HepG2 (cell line): ENCODE results near the gene TNFAIP2. TPM values are rescaled to one million over a fixed set of nuclear protein-coding genes. Genes with fewer than 3 reads are reported as not detected.
A peak's percentile ranks its signal among the peaks of the same experiment; 100 is the strongest.

Source experiments
- ATAC-seq: fragments of 200-7000 bp; cut with Tn5 transposase; 3 replicates; pipeline ENCODE4 v1.9.1; 2020; ENCODE audit warnings: mild to moderate bottlenecking, moderate library complexity
- BruUV-seq: library from RNA; stranded (reverse); fragments of 400-500 nt; replicated peaks from 2 replicates; lab custom pipeline; 2021; lab: Mats Ljungman, UMichigan
- CTCF ChIA-PET: fragments of 300-600 bp; formaldehyde crosslinking; extraction: SDS; loops from one replicate; lab custom pipeline; 2021; ENCODE audit warnings: low total read pairs, inconsistent platforms, low intra/inter-chr PET ratio; lab: Yijun Ruan, JAX
- POLR2A ChIA-PET: fragments of 350-600 bp; sonication (Branson Sonifier 250); formaldehyde crosslinking; loops from one replicate; lab custom pipeline; 2020; ENCODE audit warnings: antibody characterized with exemption, inconsistent platforms; lab: Yijun Ruan, JAX
- DNase-seq: peaks from one replicate; pipeline ENCODE4 v3.0.0-alpha.2; 2015; ENCODE audit warnings: low spot score
- FAIRE-seq: peaks from 3 replicates; lab custom pipeline; 2011; peaks lifted over from hg19 to GRCh38; lab: Jason Lieb, UNC
- H2AFZ ChIP-seq: one replicate; pipeline ENCODE4 v1.6.1; 2011; ENCODE audit warnings: low read length, inconsistent platforms
- H3K27ac ChIP-seq: fragments of 300-600 bp; 3 replicates; pipeline ENCODE4 v1.8.0; 2011; ENCODE audit warnings: mixed run types, mild to moderate bottlenecking, mixed read lengths, low read length, inconsistent platforms; ENCODE audit not compliant: insufficient read depth; ENCODE audit errors: extremely low read length
- H3K27me3 ChIP-seq, 2 experiments: fragments of 200-600 bp in 1 of 2; 2 replicates in 1 of 2; 3 replicates in 1 of 2; pipeline versions ENCODE4 v1.6.0 to v1.8.0; 2011; ENCODE audit warnings: low read length in 2 of 2, mild to moderate bottlenecking in 2 of 2, moderate library complexity in 2 of 2, inconsistent platforms in 1 of 2; ENCODE audit not compliant: insufficient read depth in 2 of 2, control insufficient read depth in 1 of 2
- H3K36me3 ChIP-seq, 2 experiments: fragments of 200-600 bp in 1 of 2; replicated peaks in 1 of 2; 2 replicates in 1 of 2; 3 replicates in 1 of 2; pipeline versions ENCODE4 v1.5.1 to v1.8.0; 2011; ENCODE audit warnings: low read length in 2 of 2, inconsistent platforms in 1 of 2; ENCODE audit not compliant: insufficient read depth in 2 of 2, control insufficient read depth in 1 of 2
- H3K4me1 ChIP-seq: 2 replicates; pipeline ENCODE4 v1.5.1; 2012; ENCODE audit warnings: low read length, inconsistent platforms; ENCODE audit not compliant: insufficient read depth
- H3K4me2 ChIP-seq: 2 replicates; pipeline ENCODE4 v1.6.0; 2011; ENCODE audit warnings: low read depth, low read length, inconsistent platforms
- H3K4me3 ChIP-seq, 3 experiments: fragments of 200-600 bp in 1 of 3; sonication (generic), shearing (Covaris generic) in 1 of 3; replicated peaks in 1 of 3; 2 replicates each; pipeline ENCODE4 v1.5.1; 2011 to 2016; ENCODE audit warnings: low read length in 3 of 3, inconsistent platforms in 2 of 3, low read depth in 2 of 3, mild to moderate bottlenecking in 2 of 3, control low read depth in 1 of 3, mixed read lengths in 1 of 3; ENCODE audit not compliant: insufficient read depth in 1 of 3
- H3K79me2 ChIP-seq: one replicate; pipeline ENCODE4 v1.6.1; 2011; ENCODE audit warnings: low read length, inconsistent platforms; ENCODE audit not compliant: insufficient read depth
- H3K9ac ChIP-seq: 2 replicates; pipeline ENCODE4 v1.6.0; 2011; ENCODE audit warnings: mild to moderate bottlenecking, low read depth, low read length, inconsistent platforms; ENCODE audit not compliant: insufficient read depth
- H3K9me3 ChIP-seq: 2 replicates; pipeline ENCODE4 v1.5.1; 2012; ENCODE audit warnings: mild to moderate bottlenecking, low read length
- H4K20me1 ChIP-seq: 2 replicates; pipeline ENCODE4 v1.6.0; 2011; ENCODE audit warnings: inconsistent platforms, mild to moderate bottlenecking, low read length, moderate library complexity; ENCODE audit not compliant: insufficient read depth
- FOXA3 ChIP-seq: IDR thresholded peaks from 2 replicates; pipeline ENCODE4 v1.6.1; 2016; ENCODE audit warnings: missing genetic modification reagents, missing compliant biosample characterization
- ISL2 ChIP-seq: sonication (generic); formaldehyde crosslinking; IDR thresholded peaks from 2 replicates; pipeline ENCODE4 v1.5.0; 2020; ENCODE audit warnings: missing genetic modification reagents
- MAFF ChIP-seq: IDR thresholded peaks from 2 replicates; pipeline ENCODE4 v1.6.1; 2011; ENCODE audit warnings: low read depth, low read length, improper control_type of control experiment
- NPAS2 ChIP-seq: sonication (generic); formaldehyde crosslinking; IDR thresholded peaks from 2 replicates; pipeline ENCODE4 v1.8.0; 2022; ENCODE audit warnings: mild to moderate bottlenecking, missing genetic modification reagents, borderline replicate concordance
- RFX3 ChIP-seq: IDR thresholded peaks from 2 replicates; pipeline ENCODE4 v1.6.1; 2016; ENCODE audit warnings: missing biosample characterization, missing genetic modification reagents
- ZBTB38 ChIP-seq: sonication (generic); formaldehyde crosslinking; IDR thresholded peaks from 2 replicates; pipeline ENCODE4 v1.5.1; 2020; ENCODE audit warnings: mild to moderate bottlenecking, missing genetic modification reagents
- ZC3H13 ChIP-seq: sonication (generic); formaldehyde crosslinking; IDR thresholded peaks from 2 replicates; pipeline ENCODE4 v1.8.1; 2023; ENCODE audit warnings: mild to moderate bottlenecking, missing genetic modification reagents, moderate library complexity
- ZNF407 ChIP-seq: sonication (generic); formaldehyde crosslinking; IDR thresholded peaks from one replicate; pipeline ENCODE4 v1.5.1; 2020; ENCODE audit warnings: mild to moderate bottlenecking, missing genetic modification reagents; ENCODE audit errors: not compliant biosample characterization
- ZNF44 ChIP-seq: sonication (generic); formaldehyde crosslinking; IDR thresholded peaks from 2 replicates; pipeline ENCODE4 v1.5.1; 2020; ENCODE audit warnings: mild to moderate bottlenecking, missing genetic modification reagents
- ZNF720 ChIP-seq: sonication (generic); formaldehyde crosslinking; IDR thresholded peaks from 2 replicates; pipeline ENCODE4 v1.4.0; 2020; ENCODE audit warnings: missing genetic modification reagents
- ZNF839 ChIP-seq: sonication (generic); formaldehyde crosslinking; IDR thresholded peaks from 2 replicates; pipeline ENCODE4 v1.4.0; 2020; ENCODE audit warnings: missing genetic modification reagents, mild to moderate bottlenecking, borderline replicate concordance
- WGBS: methylation state at CpG from one replicate; pipeline ENCODE4 v1.1.6; 2017; ENCODE audit warnings: low lambda C conversion rate; 5-methylcytosine and 5-hydroxymethylcytosine counted together
- in situ Hi-C: cut with HindIII; loops from 2 replicates; pipeline ENCODE4 v1.10.0; 2017; ENCODE audit warnings: low pct_unique_long_range_greater_than_20kb; ENCODE audit not compliant: extremely low pct_ligation_motif_present
- intact Hi-C: fragments of 100-400 bp; cut with micrococcal nuclease; formaldehyde crosslinking; loops from one replicate; pipeline ENCODE4 v1.10.0; 2022; ENCODE audit not compliant: unreplicated experiment
- polyA plus RNA-seq, 8 experiments: library from polyadenylated mRNA; depleted of rRNA in 3 of 8; stranded (reverse) in 7 of 8; unstranded in 1 of 8; fragments of >200 nt; fragmentation: Illumina TruSeq in 4 of 8; extraction: Trizol in 4 of 8; gene quantifications; 2 replicates each; pipeline versions ENCODE4 v1.2.1 to v1.2.3, GENCODE V29; 2011 to 2016; ENCODE audit warnings: low read depth in 4 of 8, missing spikeins in 1 of 8, mixed read lengths in 1 of 8; ENCODE audit not compliant: insufficient read depth in 1 of 8
- total RNA-seq, 5 experiments: library from RNA; depleted of rRNA; stranded (reverse); fragments of >200 nt; fragmentation: Illumina TruSeq; extraction: Trizol; gene quantifications; 2 replicates each; pipeline ENCODE4 v1.2.3, GENCODE V29; 2016; ENCODE audit warnings: low read depth in 1 of 5
- TF ChIP-seq, protein P1 (sequence below): sonication (generic); formaldehyde crosslinking; IDR thresholded peaks from 2 replicates; pipeline ENCODE4 v1.8.0; 2022; ENCODE audit warnings: mild to moderate bottlenecking, missing genetic modification reagents, borderline replicate concordance
- TF ChIP-seq, protein P2 (sequence below): sonication (generic); formaldehyde crosslinking; IDR thresholded peaks from 2 replicates; pipeline ENCODE4 v1.4.0; 2020; ENCODE audit warnings: missing genetic modification reagents; ENCODE audit errors: not compliant biosample characterization

TNFAIP2 gene
- total and polyA plus RNA-seq, 2 of the 13 experiments (the other 11 are each of a cell fraction or from before 2014, with no cell fraction given), result 0.46 to 1.5 TPM

- no peak overlapping the region for H2AFZ ChIP-seq
- in situ Hi-C loops, result no loop called here
- H3K27ac ChIP-seq, result peak overlapping the region; percentile 99
- H3K79me2 ChIP-seq, result peaks cover 29% of the 10 kb centered on the region
- ChIA-PET POLR2A (interaction anchor here (1.6 to 3.9 kb wide), 2 partner anchors 16 to 236 kb away, joined by 4 to 23 read pairs; partner anchors contain the start of gene EIF5), CTCF (no interaction called here)
- H4K20me1 ChIP-seq, result peaks cover 8% of the 10 kb centered on the region; the same call in 1 of the 2 replicates
- no peaks in the 10 kb centered on the region; a peak in 1 of 5 replicates for H3K27me3 ChIP-seq
- FAIRE-seq, result no peak
- no peak for DNase-seq
- H3K4me3 ChIP-seq, result peak overlapping the region in 1 of 3 experiments; percentile 51; a peak in 2 of 6 replicates
- 78% methylated on average over 17 of the region's 26 CpGs for WGBS
- peaks cover 85% of the 10 kb centered on the region for H3K4me1 ChIP-seq
- intact Hi-C loops, result no loop called here
- ATAC-seq, result no peak
- peak overlapping the region; percentile 99 for H3K4me2 ChIP-seq
- BruUV-seq, result no TSS peak
- H3K9me3 ChIP-seq, result no peaks in the 10 kb centered on the region
- 0 out of 2 replicates have a peak overlapping the region, but pooled peaks have one; percentile 18 for H3K9ac ChIP-seq
- no peaks in the 10 kb centered on the region for H3K36me3 ChIP-seq
- TF ChIP-seq ZBTB38, result peak; percentile 62; the same call in 1 of the 2 replicates
- no peak for TF ChIP-seq ZNF720
- TF ChIP-seq, protein P1, sequence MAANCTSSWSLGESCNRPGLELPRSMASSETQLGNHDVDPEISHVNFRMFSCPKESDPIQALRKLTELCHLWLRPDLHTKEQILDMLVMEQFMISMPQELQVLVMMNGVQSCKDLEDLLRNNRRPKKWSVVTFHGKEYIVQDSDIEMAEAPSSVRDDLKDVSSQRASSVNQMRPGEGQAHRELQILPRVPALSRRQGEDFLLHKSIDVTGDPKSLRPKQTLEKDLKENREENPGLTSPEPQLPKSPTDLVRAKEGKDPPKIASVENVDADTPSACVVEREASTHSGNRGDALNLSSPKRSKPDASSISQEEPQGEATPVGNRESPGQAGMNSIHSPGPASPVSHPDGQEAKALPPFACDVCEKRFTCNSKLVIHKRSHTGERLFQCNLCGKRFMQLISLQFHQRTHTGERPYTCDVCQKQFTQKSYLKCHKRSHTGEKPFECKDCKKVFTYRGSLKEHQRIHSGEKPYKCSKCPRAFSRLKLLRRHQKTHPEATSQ (CRISPR knock-in tag), result no peak
- peak; percentile 16 for TF ChIP-seq ZNF407
- TF ChIP-seq, protein P2, sequence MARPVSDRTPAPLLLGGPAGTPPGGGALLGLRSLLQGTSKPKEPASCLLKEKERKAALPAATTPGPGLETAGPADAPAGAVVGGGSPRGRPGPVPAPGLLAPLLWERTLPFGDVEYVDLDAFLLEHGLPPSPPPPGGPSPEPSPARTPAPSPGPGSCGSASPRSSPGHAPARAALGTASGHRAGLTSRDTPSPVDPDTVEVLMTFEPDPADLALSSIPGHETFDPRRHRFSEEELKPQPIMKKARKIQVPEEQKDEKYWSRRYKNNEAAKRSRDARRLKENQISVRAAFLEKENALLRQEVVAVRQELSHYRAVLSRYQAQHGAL (CRISPR knock-in tag), result no peak
- 0 out of 2 replicates have a peak, but pooled peaks have one; percentile 38 for TF ChIP-seq ZNF44 (CRISPR knock-in tag)
- TF ChIP-seq ZC3H13 (CRISPR knock-in tag), result no peak
- no peak for TF ChIP-seq MAFF
- no peak for TF ChIP-seq ISL2 (CRISPR knock-in tag)
- TF ChIP-seq ZNF839, result no peak
- TF ChIP-seq FOXA3, result no peak
- TF ChIP-seq RFX3 (CRISPR knock-in tag), result no peak
- no peak for TF ChIP-seq NPAS2 (CRISPR knock-in tag)
These were observed 25.8 kb upstream of the TNFAIP2 start for GRCh38 chr14:103097244-103097993.
